GM21529 (cell line): ENCODE data around the gene PDHB.
"Not testable (repeated sequence)": the region's sequence is repeated elsewhere in the genome, so short reads cannot be mapped to it uniquely, and the experiment has no call there.

Source experiments
- ATAC-seq: cut with Tn5 transposase; IDR thresholded peaks from one replicate; pipeline ENCODE4 v1.9.1; 2021; ENCODE audit not compliant: unreplicated experiment

Gene PDHB

GRCh38 chr3:58440996-58441355 lies 7.3 kb upstream of the PDHB start:
- ATAC-seq: not testable (repeated sequence)

GRCh38 chr3:58437276-58437675 lies 3.6 kb upstream of the PDHB start:
- not testable (repeated sequence) for ATAC-seq

GRCh38 chr3:58434990-58435389 lies 1.4 kb upstream of the PDHB start:
- no peak for ATAC-seq

DNA sequence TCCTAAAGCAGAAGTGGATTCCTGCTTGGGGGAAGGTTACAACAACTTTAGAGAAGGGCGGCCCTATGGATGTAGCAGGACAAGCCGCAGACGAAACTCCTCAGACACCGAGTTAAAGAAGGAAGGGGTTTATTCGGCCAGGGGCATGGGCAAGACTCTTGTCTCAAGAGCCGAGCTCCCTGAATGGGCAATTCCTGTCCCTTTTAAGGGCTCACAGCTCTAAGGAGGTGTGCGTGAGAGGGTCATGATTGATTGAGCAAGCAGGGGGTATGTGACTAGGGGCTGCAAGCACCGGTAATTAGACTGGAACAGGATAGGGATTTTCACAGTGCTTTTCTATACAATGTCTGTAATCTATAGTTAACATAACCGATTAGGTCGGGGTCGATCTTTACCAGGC lies 879 bp upstream of the PDHB start:
- no peak for ATAC-seq

DNA sequence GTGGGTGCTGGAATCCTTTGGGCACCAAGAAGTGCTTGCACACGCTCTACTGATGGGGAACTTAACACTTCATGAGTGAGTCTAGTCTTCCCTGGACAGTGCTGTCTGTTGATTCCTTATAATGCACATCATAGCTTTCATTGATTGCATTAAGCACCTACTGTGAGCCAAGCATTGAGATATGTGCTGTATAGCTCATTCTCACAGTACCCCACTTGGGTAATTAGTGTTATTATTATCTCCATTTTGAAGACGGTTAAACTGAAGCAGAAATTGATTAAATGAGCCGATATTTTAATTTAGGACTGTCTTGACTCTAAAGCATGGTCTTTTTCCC lies 504 bp upstream of the PDHB start:
- ATAC-seq: no peak

DNA sequence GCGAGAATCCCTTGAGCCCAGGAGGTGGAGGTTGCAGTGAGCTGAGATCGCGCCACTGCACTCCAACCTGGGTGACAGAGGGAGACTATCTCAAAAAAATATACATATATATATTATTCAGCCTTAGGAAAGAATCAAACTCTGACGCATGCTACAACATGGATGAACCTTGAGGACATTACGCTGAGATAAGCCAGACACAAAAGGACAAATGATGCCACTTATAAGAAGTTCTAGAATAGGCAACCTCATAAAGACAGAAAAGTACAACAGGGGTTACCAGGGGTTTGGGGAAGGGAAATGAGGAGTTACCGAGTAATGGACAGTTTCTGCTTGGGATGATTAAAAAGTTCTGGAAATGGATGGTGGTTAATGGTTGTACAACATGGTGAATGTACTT lies 727 bp downstream of the PDHB start:
- ATAC-seq: no peak

- ATAC-seq: peak; percentile 63
These were observed 4.0 kb downstream of the PDHB start for GRCh38 chr3:58429657-58430056.

DNA sequence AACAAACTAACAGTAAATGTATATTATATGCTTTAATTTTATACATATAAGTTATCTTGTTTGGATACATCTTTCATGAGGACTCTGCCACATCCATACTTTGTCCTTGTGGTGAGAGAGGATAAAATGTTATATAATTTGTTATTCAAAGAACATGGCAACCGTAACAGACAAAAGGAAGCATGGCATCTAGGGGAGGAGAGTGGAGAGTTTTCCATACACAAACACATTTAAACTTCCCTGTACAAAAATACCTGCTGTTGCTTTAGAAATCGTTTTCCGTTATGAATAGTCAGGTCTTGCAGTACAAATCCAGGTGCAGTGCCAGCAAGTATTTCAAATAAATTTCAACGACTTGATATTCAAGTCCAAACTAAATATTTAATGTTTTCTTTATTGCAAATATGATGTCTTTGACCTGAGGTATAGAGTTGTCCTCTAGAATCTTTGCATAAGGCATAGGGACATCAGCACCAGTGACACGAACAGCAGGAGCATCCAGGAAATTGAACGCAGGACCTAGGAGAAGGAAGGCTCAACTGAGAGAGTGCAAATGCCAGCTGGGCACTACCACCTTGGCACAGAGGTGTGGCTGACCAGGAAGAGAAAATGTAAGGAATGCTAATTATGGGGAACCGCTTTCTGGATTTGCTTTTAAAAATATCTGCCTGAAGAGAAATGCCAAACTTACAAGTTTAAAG lies 5.8 kb downstream of the PDHB start:
- ATAC-seq: no peak

- ATAC-seq: no peak
These were observed 7.8 kb downstream of the PDHB start for GRCh38 chr3:58425782-58426181.

- no peak for ATAC-seq
These were observed 9.0 kb downstream of the PDHB start for GRCh38 chr3:58424613-58425012.

DNA sequence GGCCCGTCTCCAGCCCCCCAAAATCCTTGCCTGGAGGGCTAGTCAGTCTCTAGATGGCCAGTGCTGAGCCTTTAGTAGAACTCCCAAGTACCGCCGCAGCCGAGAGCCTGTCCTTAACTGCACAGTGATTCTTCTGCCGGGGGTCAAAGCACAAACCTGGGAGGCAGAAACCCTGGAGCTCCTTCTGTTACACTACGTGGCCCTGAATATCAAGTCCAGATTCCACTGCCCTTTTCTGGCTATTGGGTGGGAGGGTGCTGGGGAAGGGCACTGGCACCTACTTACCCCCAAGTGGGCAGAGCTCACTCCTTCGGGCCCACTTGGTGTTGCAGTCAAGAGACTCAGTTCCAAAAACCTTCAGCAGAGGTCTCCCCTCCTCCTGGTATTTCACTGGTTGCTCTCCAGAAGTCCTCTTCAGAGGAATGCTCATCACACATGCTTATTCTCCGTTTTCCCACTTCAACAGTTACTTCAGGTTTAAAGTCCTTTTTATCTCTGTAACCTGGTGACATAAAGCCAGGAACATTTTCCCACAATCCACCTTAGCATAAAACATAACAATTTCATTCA lies 10.8 kb downstream of the PDHB start:
- ATAC-seq: no peak

GRCh38 chr3:58421004-58421403 lies 12.6 kb downstream of the PDHB start:
- ATAC-seq: no peak

DNA sequence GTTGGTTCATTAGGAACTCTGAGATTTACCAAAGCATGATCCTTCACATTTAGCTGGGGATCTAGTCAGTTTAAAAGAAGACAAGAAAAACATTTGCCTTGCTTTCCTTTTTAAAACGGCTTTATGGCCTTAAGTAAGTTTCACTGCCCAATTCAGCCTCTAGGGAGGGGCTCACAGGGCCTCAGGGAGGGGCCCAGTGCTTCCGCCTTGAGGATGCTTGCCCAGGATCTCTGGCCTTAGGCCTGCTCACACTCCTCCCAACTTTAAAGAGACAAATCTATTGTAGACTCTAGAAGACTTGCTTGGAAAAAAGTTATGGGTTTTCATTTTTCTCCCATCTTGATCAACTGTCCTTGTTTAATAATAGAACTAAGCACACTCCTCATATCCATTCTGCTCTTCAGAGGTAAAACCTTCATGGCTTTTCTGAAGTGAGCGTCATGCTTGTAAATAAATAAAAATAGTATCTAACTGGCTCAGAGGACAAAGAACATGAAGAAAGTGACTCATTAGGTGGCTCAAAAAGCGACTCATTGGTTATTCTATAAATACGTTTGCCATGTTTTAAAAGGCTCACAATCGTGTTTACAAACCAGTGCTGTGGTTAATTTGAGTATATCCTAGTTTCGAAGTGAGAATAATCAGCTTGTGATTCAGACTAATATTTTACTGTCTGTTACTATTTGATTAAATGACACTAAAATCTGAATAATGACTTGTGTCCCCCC lies 13.7 kb downstream of the PDHB start:
- peak; percentile 61 for ATAC-seq

DNA sequence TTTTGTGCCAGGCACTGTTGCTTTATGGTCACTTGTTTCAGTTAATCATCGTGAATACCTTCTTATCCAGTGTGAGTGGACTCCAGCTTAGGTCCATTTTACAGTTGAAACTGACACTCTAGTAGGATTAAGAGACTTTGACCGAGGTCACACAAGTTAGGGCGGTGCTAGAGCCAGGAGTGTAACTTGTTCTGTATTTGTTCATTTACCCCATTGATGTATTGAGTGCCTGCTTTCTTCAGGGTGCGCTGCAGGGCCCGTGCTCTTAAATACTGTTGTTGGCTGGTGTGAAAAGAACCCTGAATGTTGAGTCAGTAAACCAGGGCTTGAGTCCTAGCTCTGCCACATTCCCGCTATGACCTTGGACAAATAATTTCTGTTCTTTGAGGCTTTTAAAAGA lies 15.4 kb downstream of the PDHB start:
- ATAC-seq: no peak

GRCh38 chr3:58417075-58417474 lies 16.6 kb downstream of the PDHB start:
- ATAC-seq: no peak

- ATAC-seq: no peak
These were observed 17.4 kb downstream of the PDHB start for GRCh38 chr3:58416191-58416590.

DNA sequence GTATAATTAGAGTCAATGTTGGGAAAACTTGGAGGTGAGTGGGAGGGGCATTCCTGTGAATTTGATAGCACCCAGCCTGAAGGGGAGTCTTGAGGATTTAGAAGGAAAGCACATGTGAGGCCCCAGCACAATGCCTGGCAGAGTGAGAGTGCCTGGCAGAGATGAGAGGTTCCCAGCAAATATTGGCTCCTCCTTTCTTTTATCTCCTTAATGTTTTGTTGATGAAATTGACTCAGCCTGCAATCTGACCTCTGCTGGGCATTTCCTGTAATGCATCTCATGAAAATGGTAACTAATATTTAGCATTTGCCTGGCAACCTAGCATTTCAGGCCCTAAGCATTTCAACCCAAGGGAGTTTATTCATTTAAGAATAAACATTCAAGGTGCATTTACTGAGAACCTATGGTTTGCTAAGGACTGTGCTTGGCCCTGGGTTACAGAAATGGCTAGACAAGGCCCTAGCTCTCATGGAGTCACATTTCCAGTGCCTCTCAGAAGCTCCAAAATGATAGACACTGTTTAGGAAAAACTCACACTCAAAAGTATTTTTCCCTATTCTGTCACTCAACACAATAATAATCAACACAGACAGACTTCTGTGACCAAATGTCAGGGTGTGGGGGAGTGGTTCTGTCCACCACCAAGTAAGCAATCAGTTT lies 19.0 kb downstream of the PDHB start:
- peak; percentile 69 for ATAC-seq

DNA sequence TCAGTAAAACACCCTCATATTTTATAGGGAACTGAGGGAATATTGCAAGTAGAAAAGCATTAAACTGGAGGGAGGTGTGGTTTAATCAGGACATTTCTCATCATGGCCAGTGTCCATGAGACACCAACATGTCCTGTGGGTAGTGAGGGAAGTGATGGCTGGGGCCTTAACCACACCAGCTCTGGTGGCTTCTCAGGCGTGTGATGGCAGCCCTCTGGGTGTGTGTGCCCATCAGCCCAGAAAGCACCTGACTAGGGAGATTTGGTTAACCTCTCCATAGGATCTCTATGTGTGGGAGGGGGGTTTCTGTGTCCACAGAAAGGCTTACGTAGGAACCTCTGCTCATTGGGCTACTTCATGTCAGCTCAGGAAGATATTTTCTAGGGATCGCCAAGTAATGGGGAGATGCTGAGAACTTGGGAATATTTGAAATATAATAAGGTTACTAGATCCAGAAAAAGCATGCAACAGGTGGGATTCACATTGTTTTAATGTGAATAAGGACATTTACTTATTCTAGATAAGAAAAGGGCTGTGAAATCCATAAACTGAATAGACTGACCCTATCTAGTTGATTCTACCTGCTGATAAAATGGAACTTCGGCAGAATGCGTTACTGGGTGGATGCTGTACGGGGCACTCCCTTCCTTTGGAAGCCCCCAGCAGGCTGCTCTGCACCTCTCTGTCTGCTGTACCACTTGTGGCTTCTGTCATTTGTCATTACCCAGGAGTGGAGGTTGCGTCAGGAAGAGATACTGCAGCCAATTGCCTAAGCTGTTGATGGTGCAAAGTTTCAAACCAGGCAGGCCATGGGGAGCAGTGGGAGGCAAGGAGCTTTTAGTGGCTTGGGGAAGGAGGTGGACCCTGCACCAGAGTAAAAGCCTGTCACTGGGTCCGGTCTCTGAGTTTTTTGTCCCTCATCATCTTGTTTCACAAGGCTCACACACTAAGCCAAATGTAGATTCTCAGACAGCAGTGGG lies 21.5 kb downstream of the PDHB start:
- no peak for ATAC-seq

GRCh38 chr3:58411036-58411435 lies 22.6 kb downstream of the PDHB start:
- ATAC-seq: no peak

DNA sequence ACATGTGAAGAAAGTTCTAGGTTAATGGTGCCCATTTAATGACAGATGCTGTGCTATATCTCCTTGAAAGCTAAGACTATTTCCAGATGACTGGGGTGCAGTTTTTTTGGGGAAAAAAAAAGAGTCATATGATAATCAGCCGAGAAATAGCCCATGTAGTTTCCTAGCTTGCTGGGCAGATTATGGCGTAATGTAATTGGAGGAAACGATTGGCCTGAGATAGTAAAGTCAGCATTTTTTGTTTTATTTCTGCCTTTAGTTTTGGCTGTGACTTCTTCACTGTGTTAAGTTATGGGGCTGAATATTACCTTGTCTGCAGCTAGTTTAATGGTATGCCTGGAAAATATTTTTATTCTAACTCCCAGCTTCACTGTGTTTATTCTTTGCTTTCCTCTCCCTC lies 24.0 kb downstream of the PDHB start:
- no peak for ATAC-seq

- no peak for ATAC-seq
These were observed 24.7 kb downstream of the PDHB start for GRCh38 chr3:58408906-58409305.
